Lower lobe of right lung (tissue), 2 donors: Measurements from ENCODE around the gene GTPBP4. TPM values are rescaled to one million over a fixed set of nuclear protein-coding genes. Genes with fewer than 3 reads are reported as not detected.

ENCODE experiments used
- ATAC-seq, 2 donors: fragments of 200-7000 bp; cut with Tn5 transposase; one replicate each; pipeline ENCODE4 v1.9.1; 2020 to 2022; ENCODE audit warnings: mild to moderate bottlenecking in 2 of 2, moderate library complexity in 2 of 2
- DNase-seq: peaks from one replicate; pipeline ENCODE4 v3.0.0-alpha.2; 2020
- H3K27ac ChIP-seq: fragments of 200-600 bp; one replicate; pipeline ENCODE4 v1.8.0; 2022
- H3K27me3 ChIP-seq: fragments of 200-600 bp; one replicate; pipeline ENCODE4 v1.8.0; 2022; ENCODE audit warnings: low read depth
- H3K36me3 ChIP-seq: fragments of 200-600 bp; one replicate; pipeline ENCODE4 v1.8.0; 2022; ENCODE audit warnings: mild to moderate bottlenecking
- H3K4me1 ChIP-seq: fragments of 200-600 bp; one replicate; pipeline ENCODE4 v1.8.0; 2022
- H3K4me3 ChIP-seq: fragments of 200-600 bp; one replicate; pipeline ENCODE4 v1.8.0; 2022; ENCODE audit warnings: mild to moderate bottlenecking
- H3K9me3 ChIP-seq: fragments of 200-600 bp; one replicate; pipeline ENCODE4 v1.8.0; 2022
- intact Hi-C: fragments of 100-400 bp; cut with DNase I; formaldehyde crosslinking; loops from one replicate; pipeline ENCODE4 v1.11.0; 2022
- total RNA-seq: library from RNA; stranded (reverse); fragmentation: NEBNext Ultra II Directional; extraction: Animal tissue kit (Norgen Biotek cat#: 25700); gene quantifications from one replicate; pipeline ENCODE4 v1.2.1, GENCODE V29; 2021
- TF ChIP-seq, protein P1 (sequence below): fragments of 200-600 bp; IDR thresholded peaks from one replicate; pipeline ENCODE4 v1.8.0; 2022; ENCODE audit warnings: antibody characterized with exemption, mild to moderate bottlenecking
- donor health status: DM: no; HTN: yes; CAD: no; lungs with severe emphysema.

The GTPBP4 gene
- total RNA-seq, 1 donor from 2014 or later: 28.9 TPM

DNA sequence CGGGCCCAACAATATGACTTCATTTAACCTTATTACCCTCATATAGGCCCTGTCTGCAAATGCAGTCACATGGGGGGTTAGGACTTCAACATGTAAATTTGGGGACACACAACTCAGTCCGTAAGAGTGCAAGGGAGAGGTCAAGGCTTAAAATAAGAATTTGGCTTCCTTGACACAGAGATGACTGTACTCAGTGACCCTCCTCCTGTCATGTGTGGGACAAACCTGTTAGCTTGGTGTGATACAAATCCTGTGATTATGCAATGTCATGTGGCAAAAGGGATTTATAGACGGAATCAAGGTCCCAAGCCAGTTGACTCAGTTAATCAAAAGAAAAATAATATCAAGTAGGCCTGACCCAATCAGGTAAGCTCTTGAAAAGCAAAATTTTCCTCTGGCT lies 25.9 kb upstream of the GTPBP4 start:
- no peak for DNase-seq
- Histone ChIP-seq H3K4me1 (no peaks in the 10 kb centered on the region), H3K27ac (no peak overlapping the region), H3K27me3 (no peaks in the 10 kb centered on the region), H3K9me3 (no peaks in the 10 kb centered on the region), H3K36me3 (no peaks in the 10 kb centered on the region), H3K4me3 (no peak overlapping the region)
- TF ChIP-seq, protein P1, sequence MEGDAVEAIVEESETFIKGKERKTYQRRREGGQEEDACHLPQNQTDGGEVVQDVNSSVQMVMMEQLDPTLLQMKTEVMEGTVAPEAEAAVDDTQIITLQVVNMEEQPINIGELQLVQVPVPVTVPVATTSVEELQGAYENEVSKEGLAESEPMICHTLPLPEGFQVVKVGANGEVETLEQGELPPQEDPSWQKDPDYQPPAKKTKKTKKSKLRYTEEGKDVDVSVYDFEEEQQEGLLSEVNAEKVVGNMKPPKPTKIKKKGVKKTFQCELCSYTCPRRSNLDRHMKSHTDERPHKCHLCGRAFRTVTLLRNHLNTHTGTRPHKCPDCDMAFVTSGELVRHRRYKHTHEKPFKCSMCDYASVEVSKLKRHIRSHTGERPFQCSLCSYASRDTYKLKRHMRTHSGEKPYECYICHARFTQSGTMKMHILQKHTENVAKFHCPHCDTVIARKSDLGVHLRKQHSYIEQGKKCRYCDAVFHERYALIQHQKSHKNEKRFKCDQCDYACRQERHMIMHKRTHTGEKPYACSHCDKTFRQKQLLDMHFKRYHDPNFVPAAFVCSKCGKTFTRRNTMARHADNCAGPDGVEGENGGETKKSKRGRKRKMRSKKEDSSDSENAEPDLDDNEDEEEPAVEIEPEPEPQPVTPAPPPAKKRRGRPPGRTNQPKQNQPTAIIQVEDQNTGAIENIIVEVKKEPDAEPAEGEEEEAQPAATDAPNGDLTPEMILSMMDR: no peak
- peak in 1 of 2 donors; percentile 19 for ATAC-seq
- intact Hi-C loops: no loop called here

DNA sequence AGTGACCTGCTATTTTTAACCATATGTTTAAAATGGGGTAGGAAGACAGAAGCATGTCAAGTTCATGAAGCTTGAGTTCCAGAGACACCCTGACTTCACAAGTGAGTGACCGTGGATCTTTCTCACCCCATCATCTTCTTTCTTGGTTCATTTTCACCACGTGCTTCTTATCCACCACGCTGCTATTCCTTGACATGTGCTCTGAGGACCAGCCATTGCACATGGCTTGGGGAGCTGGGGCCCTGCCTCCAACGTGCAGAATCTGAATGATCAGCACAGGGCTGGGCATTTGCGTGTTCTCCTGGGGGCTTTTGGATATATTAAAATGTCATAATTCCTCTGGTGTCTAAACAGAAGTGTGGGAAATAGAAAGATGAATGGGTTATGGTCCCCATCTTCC lies 25.0 kb upstream of the GTPBP4 start:
- no peaks in the 10 kb centered on the region for H3K4me1 ChIP-seq
- H3K36me3 ChIP-seq: no peaks in the 10 kb centered on the region
- ATAC-seq (no peak), DNase-seq (no peak)
- intact Hi-C loops: no loop called here
- TF ChIP-seq, protein P1: no peak
- no peaks in the 10 kb centered on the region for H3K27me3 ChIP-seq
- H3K9me3 ChIP-seq: no peaks in the 10 kb centered on the region
- H3K4me3 ChIP-seq: no peak overlapping the region
- no peak overlapping the region for H3K27ac ChIP-seq

DNA sequence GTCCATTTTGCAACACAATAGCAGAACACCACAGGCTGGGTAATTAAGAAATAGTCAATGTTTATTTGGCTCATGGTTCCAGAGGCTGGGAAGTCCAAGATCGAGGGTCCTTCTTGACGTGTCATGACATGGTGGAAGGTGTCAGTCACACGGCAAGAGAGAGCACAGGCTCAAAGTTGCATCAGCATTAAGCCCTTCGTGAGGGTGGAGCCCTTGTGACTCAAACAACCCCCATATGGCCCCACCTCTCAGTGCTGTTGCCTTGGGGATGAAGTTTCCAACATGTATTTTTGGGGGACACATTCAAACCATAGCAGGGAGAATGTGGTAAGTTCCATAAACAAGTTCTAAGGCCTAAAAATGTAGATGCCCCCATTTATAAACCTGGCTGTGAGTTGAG lies 24.6 kb upstream of the GTPBP4 start:
- intact Hi-C loops: no loop called here
- H3K27ac ChIP-seq: no peak overlapping the region
- no peak for ATAC-seq
- TF ChIP-seq, protein P1: no peak
- H3K4me1 ChIP-seq: no peaks in the 10 kb centered on the region
- no peaks in the 10 kb centered on the region for H3K36me3 ChIP-seq
- H3K4me3 ChIP-seq: no peak overlapping the region
- H3K27me3 ChIP-seq: no peaks in the 10 kb centered on the region
- H3K9me3 ChIP-seq: no peaks in the 10 kb centered on the region
- DNase-seq: no peak

DNA sequence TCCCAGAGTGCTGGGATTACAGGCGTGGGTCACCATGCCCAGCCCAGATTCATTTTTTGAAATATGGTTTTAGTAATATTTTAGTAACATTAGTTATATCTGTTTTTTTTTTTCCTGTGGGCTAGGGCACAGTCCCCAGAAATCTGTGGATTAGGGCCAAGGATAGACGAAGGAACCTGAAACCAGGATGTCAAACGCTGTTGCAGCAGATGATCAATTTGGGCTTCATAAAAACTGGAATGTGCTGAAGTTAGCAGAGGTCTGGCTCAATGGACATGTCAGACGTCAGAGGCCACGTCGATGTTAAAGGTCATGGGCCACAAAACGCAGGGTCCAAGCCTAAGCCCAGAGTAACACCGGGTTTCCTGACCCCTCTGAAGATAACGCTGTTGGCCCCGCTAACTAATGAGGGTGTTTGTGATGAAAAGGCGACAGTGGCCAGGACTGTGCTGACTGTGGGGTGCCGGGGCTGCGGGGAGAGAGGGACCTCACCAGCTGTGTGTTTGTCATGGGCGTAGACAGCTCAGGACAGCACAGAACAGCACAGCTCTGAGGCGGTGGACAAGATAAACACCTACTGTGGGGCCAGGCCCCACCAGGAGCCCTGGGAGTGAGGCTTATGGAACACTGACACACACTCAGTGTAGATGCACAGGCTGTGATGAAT lies 23.8 kb upstream of the GTPBP4 start:
- TF ChIP-seq, protein P1: no peak

DNA sequence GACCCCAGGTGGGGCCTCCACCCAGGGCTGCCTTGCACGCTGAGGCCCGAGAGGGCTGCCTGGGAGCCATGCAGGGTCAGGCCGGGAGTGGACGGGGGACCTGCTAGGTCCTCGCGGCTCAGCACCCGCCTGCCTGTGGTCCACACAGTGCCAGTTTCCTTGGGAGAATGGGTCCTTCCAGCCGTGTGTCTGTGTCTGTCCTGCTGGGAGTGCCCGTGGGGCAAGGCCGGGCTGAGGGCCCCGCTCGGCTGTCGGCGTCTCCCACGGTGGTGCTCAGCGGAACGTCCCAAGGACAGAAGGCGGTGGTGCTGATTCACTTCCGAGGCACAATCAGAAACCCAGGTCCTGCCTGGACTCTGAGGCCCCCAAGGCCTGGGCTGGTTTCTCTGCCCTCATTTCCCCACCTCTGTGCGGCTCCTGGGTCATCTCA lies 23.2 kb upstream of the GTPBP4 start:
- TF ChIP-seq, protein P1: no peak
- Histone ChIP-seq H3K9me3 (no peaks in the 10 kb centered on the region), H3K27ac (no peak overlapping the region), H3K4me1 (no peaks in the 10 kb centered on the region), H3K36me3 (no peaks in the 10 kb centered on the region), H3K4me3 (no peak overlapping the region), H3K27me3 (no peaks in the 10 kb centered on the region)
- no peak for ATAC-seq
- intact Hi-C loops: no loop called here
- no peak for DNase-seq

More for the DNA sequence above, 23.8 kb upstream of the GTPBP4 start:
- Histone ChIP-seq H3K9me3 (no peaks in the 10 kb centered on the region), H3K4me1 (no peaks in the 10 kb centered on the region), H3K27ac (no peak overlapping the region), H3K27me3 (no peaks in the 10 kb centered on the region), H3K4me3 (no peak overlapping the region), H3K36me3 (no peaks in the 10 kb centered on the region)
- DNase-seq: no peak
- ATAC-seq: peak in 1 of 2 donors; percentile 7
- intact Hi-C loops: no loop called here
